Immature natural killer cell (primary cell): Measurements from ENCODE around the gene ERO1B. TPM values are rescaled to one million over a fixed set of nuclear protein-coding genes. Genes with fewer than 3 reads are reported as not detected.
A peak's percentile ranks its signal among the peaks of the same experiment; 100 is the strongest.
"Not testable (repeated sequence)": the region's sequence is repeated elsewhere in the genome, so short reads cannot be mapped to it uniquely, and the experiment has no call there.

Source experiments
- DNase-seq, 3 donors: peaks; one replicate each; pipeline ENCODE4 v3.0.0; 2022; ENCODE audit warnings: mixed read lengths in 1 of 3
- H3K27ac Mint-ChIP-seq, 6 donors: one replicate each; pipeline ENCODE4 v1.8.0; 2020; ENCODE audit warnings: mixed read lengths in 6 of 6, mild to moderate bottlenecking in 5 of 6, inconsistent platforms in 4 of 6, moderate library complexity in 3 of 6
- H3K27me3 Mint-ChIP-seq, 3 donors: one replicate each; pipeline ENCODE4 v1.8.0; 2020 to 2021; ENCODE audit warnings: low read depth in 3 of 3, mild to moderate bottlenecking in 3 of 3, mixed read lengths in 3 of 3, moderate library complexity in 3 of 3, inconsistent platforms in 1 of 3
- H3K36me3 Mint-ChIP-seq, 3 donors: one replicate each; pipeline ENCODE4 v1.8.0; 2020; ENCODE audit warnings: mixed read lengths in 3 of 3, inconsistent platforms in 2 of 3, mild to moderate bottlenecking in 2 of 3
- H3K4me1 Mint-ChIP-seq, 2 donors: one replicate each; pipeline ENCODE4 v1.8.0; 2020; ENCODE audit warnings: inconsistent platforms in 2 of 2, mild to moderate bottlenecking in 2 of 2, mixed read lengths in 2 of 2, moderate library complexity in 1 of 2
- H3K4me3 Mint-ChIP-seq, 5 donors: one replicate each; pipeline ENCODE4 v1.8.0; 2020; ENCODE audit warnings: mild to moderate bottlenecking in 5 of 5, mixed read lengths in 5 of 5, inconsistent platforms in 3 of 5, moderate library complexity in 3 of 5
- H3K9me3 Mint-ChIP-seq, 6 donors: one replicate each; pipeline ENCODE4 v1.8.0; 2020; ENCODE audit warnings: mild to moderate bottlenecking in 6 of 6, mixed read lengths in 6 of 6, inconsistent platforms in 4 of 6, moderate library complexity in 3 of 6
- polyA plus RNA-seq, 3 donors: library from polyadenylated mRNA; unstranded; fragments of 300-500 nt; fragmentation: Illumina TruSeq; gene quantifications; one replicate each; pipeline ENCODE4 v1.2.3, GENCODE V29; 2021

ERO1B gene, protein sequence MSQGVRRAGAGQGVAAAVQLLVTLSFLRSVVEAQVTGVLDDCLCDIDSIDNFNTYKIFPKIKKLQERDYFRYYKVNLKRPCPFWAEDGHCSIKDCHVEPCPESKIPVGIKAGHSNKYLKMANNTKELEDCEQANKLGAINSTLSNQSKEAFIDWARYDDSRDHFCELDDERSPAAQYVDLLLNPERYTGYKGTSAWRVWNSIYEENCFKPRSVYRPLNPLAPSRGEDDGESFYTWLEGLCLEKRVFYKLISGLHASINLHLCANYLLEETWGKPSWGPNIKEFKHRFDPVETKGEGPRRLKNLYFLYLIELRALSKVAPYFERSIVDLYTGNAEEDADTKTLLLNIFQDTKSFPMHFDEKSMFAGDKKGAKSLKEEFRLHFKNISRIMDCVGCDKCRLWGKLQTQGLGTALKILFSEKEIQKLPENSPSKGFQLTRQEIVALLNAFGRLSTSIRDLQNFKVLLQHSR
- polyA plus RNA-seq, result 1 to 10 TPM; 2.0 to 2.1 (median 2.0) TPM

DNA sequence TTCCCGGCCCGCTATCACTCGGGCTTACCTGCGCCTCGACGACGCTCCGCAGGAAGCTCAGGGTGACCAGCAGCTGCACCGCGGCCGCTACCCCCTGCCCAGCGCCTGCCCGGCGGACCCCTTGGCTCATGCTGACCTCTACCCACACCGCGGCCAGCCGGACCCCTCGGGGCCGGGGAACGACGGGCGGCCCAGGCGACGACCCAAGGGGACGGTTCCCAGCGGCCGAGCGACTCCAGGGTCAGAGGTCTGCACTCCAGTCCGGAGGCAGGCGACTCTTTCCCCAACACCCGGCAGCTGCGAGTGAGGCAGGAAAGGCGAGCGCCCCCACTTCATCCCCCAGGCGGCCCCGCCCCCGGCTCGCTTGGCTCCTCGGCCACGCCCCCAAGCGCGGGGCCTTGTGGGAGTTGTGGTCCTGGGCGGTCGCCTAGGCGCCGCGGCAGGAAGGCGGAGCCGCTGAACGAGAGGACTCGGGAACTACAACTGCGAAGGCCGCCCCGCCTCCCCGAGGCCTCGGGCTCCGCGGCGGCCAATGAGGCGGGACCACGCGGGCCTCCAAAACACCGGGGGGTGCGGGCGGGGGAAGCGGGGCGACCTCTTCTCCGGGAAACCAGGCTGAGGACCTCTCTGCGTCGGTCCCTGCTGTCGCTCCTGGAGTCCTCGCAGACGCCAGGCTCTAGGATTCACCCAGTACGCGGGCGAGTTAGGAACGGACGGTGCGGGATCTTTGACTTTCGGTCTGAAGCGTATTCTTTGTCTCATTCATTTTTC lies at the start of gene ERO1B:
ERO1B (minus strand) TSS at position 305 of the 771 bp plus-strand sequence; CDS start at position 130, 175 bp downstream.
- Mint-ChIP-seq H3K9me3 (no peaks in the 10 kb centered on the region), H3K36me3 (no peaks in the 10 kb centered on the region), H3K4me3 (peak within 1 kb of the TSS; percentile 82 to 98 (median 94)), H3K27ac (peak within 1 kb of the TSS; percentile 70 to 93 (median 85)), H3K27me3 (peaks cover 2 to 3% (median 3%) of the 10 kb centered on the region in 3 donors), H3K4me1 (peaks cover 21 to 27% of the 10 kb centered on the region in 2 donors)
- DNase-seq, result peak; percentile 97 to 98 (median 97)

DNA sequence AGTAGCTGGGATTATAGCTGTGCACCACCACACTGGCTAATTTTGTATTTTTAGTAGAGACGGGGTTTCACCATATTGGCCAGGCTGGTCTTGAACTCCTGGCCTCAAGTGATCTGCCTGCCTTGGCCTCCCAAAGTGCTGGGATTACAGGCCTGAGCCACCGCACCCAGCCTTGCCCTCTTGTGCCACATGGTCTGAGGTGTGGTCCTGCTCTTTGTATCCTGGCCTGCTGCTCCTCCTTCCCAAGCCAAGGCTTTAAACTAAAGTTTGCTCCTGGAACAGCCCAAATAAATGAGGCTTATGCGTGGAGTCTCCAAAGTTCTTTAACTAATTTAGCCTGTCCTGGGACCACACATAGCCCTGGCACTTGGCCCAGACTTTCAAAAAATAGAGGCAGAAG lies 49.7 kb upstream of the ERO1B start:
- H3K4me1 Mint-ChIP-seq, H3K27me3 Mint-ChIP-seq, H3K4me3 Mint-ChIP-seq, DNase-seq, H3K9me3 Mint-ChIP-seq, H3K36me3 Mint-ChIP-seq, H3K27ac Mint-ChIP-seq: not testable (repeated sequence)

DNA sequence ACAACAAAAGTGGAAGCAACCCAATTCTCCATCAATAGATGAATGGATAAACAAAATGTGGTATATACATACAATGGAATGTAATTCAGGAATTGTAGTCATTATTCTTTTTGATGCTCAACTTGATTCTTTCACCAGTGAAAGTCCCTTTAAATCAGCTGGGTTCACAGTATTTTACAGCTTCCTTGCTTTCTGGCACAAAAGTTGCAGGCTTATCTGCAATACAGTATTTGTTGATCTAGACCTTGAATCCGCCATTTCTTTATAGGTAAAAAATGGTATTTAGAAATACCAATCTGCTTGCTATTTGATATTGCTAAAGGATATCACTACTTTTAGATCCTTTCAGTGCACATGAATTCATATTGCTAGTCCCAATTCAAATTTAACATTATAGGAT lies 44.7 kb upstream of the ERO1B start:
- Mint-ChIP-seq H3K4me3 (no peak overlapping the region), H3K9me3 (peaks cover 15 to 26% (median 21%) of the 10 kb centered on the region in 6 donors), H3K36me3 (peaks cover 7 to 13% (median 10%) of the 10 kb centered on the region in 3 donors), H3K27me3 (peaks cover 0 to 12% (median 10%) of the 10 kb centered on the region in 3 donors), H3K4me1 (no peaks in the 10 kb centered on the region), H3K27ac (no peak overlapping the region)
- DNase-seq, result no peak

DNA sequence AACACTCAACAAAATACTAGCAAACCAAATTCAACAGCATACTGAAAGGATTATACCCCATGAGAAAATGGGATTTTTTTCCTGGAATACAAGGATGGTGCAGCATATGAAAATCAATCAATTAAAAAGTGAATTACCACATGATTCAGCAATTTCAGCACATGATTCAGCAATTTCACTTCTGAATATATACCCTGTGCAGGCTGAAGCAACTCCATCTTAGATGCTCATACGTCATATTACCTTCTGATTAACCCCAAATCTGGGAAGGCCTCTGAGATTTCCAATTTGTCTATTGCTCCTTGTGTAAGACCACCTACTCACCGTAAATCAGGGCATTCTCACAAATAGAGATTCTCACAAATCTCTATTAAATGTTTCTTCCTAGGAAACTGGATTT lies 43.8 kb upstream of the ERO1B start:
- peaks cover 7 to 13% (median 10%) of the 10 kb centered on the region in 3 donors for H3K36me3 Mint-ChIP-seq

DNA sequence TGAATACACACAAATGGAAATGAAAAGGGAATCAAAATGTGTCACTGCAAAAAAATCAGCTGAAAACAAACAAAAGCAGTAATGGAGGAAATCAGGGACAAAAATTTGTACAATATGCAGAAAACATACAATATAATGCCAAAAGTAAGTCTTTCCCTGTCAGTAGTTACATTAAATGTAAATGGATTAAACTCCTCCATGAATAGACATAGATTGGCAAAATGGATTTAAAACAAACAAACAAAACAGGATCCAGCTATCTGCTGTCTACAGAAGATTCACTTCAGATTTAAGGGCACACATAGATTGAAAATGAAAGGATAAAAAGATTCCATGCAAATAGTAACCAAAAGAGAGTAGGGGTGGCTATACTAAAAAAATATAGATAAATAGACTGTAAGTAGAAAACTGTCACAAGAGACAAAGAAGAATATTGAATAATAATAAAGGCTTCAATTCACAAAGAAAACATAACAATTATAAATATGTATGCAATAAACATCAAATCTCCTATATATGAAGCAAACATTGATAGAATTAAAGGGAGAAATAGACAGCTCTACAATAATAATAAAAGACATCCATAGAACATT lies 42.2 kb upstream of the ERO1B start:
- peaks cover 15 to 33% (median 22%) of the 10 kb centered on the region in 6 donors for H3K9me3 Mint-ChIP-seq
- no peaks in the 10 kb centered on the region for H3K4me1 Mint-ChIP-seq
- H3K27ac Mint-ChIP-seq, result no peak overlapping the region
- peaks cover 0 to 17% (median 9%) of the 10 kb centered on the region in 3 donors for H3K27me3 Mint-ChIP-seq
- DNase-seq, result no peak
- no peak overlapping the region for H3K4me3 Mint-ChIP-seq
- H3K36me3 Mint-ChIP-seq, result peaks cover 7 to 13% (median 10%) of the 10 kb centered on the region in 3 donors

More for the DNA sequence above, 43.8 kb upstream of the ERO1B start:
- H3K9me3 Mint-ChIP-seq, result peaks cover 15 to 33% (median 22%) of the 10 kb centered on the region in 6 donors
- peaks cover 0 to 17% (median 10%) of the 10 kb centered on the region in 3 donors for H3K27me3 Mint-ChIP-seq
- no peak for DNase-seq
- H3K4me3 Mint-ChIP-seq, result no peak overlapping the region
- no peaks in the 10 kb centered on the region for H3K4me1 Mint-ChIP-seq
- no peak overlapping the region for H3K27ac Mint-ChIP-seq

DNA sequence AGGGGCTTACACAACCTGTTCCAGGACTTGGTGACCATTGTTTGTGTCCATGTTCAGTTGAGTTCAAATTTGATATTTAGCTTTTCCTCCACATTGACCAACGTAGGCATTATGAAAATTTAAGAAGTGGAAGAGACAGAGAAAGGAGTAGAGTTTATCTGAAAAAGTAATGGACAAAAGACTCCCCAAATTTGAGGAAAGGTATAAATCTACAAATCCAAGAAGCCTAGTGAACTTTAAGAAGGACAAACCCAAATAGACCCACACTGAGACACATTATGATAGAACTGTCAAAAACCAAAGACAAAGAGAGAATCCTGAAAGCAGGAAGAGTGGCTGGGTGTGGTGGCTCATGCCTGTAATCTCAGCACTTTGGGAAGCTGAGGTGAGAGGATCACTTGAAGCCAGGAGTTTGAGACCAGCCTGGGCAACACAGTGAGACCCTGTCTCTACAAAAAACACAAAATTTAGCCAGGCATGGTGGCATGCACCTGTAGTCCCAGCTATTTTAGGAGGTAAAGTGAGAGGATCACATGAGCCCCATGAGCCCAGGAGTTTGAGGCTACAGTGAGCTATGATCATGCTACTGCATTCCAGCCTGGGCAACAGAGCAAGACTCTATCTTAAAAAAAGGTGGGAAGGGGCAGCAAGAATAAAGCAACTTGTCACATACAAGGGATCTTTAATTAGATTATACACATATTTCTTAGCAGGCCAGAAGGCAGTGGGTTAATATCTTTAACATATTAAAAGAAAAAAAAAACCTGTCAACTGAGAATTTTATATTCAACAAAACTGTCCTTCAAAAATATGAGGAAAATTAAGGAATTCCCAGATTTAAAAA lies 41.0 kb upstream of the ERO1B start:
- Mint-ChIP-seq H3K4me1 (no peaks in the 10 kb centered on the region), H3K27me3 (peaks cover 0 to 17% (median 9%) of the 10 kb centered on the region in 3 donors), H3K4me3 (no peak overlapping the region), H3K9me3 (peaks cover 15 to 33% (median 22%) of the 10 kb centered on the region in 6 donors), H3K27ac (no peak overlapping the region), H3K36me3 (peaks cover 7 to 13% (median 10%) of the 10 kb centered on the region in 3 donors)
- no peak for DNase-seq

DNA sequence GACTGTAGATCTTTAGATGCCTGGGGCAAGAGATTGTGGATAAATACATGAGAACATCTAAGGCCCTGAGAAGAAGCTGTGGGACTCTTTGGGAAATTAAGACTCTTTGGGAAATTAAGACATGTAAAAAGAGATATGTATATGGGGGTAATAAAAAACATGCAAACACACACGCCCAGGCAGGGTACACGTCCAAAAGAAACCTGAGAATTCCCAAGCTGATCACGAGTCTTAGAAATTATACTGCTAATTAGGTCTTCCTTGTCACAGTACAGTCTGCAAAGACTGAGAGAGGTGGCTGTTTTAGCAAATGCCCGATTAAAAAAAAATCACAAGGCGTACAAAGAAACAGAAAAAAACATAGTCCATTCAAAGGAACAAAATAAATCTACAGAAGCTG lies 39.3 kb upstream of the ERO1B start:
- Mint-ChIP-seq H3K4me3 (no peak overlapping the region), H3K9me3 (peaks cover 15 to 33% (median 22%) of the 10 kb centered on the region in 6 donors), H3K27me3 (peaks cover 1 to 17% (median 9%) of the 10 kb centered on the region in 3 donors), H3K4me1 (no peaks in the 10 kb centered on the region), H3K27ac (no peak overlapping the region), H3K36me3 (peaks cover 7 to 13% (median 10%) of the 10 kb centered on the region in 3 donors)
- DNase-seq, result no peak

DNA sequence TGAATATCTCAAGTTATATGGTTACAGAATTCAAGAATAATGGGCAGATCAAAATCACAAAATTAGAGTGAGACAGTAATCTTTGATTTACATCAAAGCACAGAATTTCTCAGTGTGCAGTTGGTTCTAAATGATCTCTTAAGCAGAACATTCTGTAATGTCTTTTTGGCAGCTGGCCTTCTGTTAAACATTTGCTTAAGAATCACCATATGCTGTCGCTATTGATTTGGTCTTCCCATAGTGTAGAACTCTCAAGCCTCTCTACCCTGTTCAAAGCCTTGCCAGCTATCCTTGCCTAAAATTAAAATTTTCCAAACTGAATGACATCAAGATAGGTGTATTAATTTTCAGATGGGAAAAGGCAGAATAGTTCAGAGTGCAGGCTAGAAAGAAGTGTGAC lies 38.9 kb upstream of the ERO1B start:
- Mint-ChIP-seq H3K9me3 (peaks cover 15 to 33% (median 21%) of the 10 kb centered on the region in 6 donors), H3K36me3 (peaks cover 7 to 13% (median 10%) of the 10 kb centered on the region in 3 donors), H3K4me1 (no peaks in the 10 kb centered on the region), H3K4me3 (no peak overlapping the region), H3K27me3 (peaks cover 2 to 17% (median 9%) of the 10 kb centered on the region in 3 donors), H3K27ac (no peak overlapping the region)
- no peak for DNase-seq

DNA sequence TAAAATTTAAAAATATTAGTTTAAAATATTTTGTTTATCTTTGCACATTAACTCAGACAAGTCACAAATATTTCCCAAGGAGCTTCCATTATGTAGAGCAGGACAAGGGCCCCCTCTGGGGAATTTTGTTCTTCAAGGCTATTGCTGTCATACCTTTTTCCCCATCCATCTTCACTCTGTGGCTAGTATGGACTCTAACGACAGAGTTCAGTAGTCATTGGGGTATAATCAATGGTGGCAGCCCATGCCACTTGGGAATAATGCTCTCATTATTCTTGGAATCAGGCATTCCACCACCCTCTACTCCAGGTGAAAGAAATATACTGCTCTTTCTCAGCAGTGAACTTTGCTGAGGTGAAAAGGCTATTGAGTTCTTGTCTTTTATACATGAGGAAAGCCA lies 38.5 kb upstream of the ERO1B start:
- DNase-seq, result no peak
- Mint-ChIP-seq H3K4me1 (no peaks in the 10 kb centered on the region), H3K27me3 (peaks cover 3 to 17% (median 8%) of the 10 kb centered on the region in 3 donors), H3K27ac (no peak overlapping the region), H3K9me3 (peaks cover 15 to 33% (median 21%) of the 10 kb centered on the region in 6 donors), H3K4me3 (no peak overlapping the region), H3K36me3 (peaks cover 7 to 13% (median 10%) of the 10 kb centered on the region in 3 donors)

DNA sequence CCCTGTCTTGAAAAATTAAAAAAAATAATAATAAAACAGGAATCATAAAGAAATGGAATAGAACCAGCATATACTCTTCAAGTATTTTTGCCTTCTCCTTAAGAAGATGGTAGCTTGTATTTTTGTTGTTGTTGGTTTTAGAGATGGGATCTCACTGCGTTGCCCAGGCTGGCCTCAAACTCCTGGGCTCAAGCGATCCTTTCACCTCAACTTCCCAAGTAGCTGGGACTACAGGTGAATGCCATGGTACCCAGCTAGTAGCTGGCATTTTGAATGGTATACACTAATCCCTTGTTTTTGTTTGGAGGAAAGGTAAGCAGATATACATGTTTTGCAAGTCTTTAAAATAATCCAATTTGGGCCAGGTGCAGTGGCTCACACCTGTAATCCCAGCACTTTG lies 34.7 kb upstream of the ERO1B start:
- DNase-seq, result no peak
- H3K4me1 Mint-ChIP-seq, result no peaks in the 10 kb centered on the region
- H3K36me3 Mint-ChIP-seq, result no peaks in the 10 kb centered on the region
- H3K9me3 Mint-ChIP-seq, result peaks cover 0 to 7% (median 1%) of the 10 kb centered on the region in 6 donors
- peaks cover 0 to 9% (median 3%) of the 10 kb centered on the region in 3 donors for H3K27me3 Mint-ChIP-seq
- no peak overlapping the region for H3K4me3 Mint-ChIP-seq
- no peak overlapping the region for H3K27ac Mint-ChIP-seq

DNA sequence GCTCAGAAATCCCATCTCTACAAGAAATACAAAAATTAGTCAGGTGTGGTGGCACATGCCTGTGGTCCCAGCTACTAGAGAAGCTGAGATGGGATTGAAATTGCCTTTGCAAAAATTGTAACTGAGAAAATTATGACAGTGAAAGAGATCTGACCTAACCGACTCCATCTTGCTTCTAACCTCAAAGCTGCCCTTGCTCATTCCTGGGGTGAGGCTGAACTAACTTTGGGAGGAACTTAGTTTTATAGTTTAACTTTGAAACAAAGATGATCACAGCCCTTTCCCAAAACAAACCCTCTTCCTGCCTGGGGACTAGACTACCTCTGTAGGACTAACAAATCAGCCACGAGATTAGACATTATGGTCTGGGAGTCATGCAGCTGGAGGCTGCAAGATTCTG lies 33.8 kb upstream of the ERO1B start:
- DNase-seq, result no peak
- H3K4me3 Mint-ChIP-seq, result no peak overlapping the region
- no peaks in the 10 kb centered on the region for H3K9me3 Mint-ChIP-seq
- H3K36me3 Mint-ChIP-seq, result no peaks in the 10 kb centered on the region
- H3K4me1 Mint-ChIP-seq, result no peaks in the 10 kb centered on the region
- no peak overlapping the region for H3K27ac Mint-ChIP-seq
- peaks cover 0 to 5% (median 3%) of the 10 kb centered on the region in 3 donors for H3K27me3 Mint-ChIP-seq

DNA sequence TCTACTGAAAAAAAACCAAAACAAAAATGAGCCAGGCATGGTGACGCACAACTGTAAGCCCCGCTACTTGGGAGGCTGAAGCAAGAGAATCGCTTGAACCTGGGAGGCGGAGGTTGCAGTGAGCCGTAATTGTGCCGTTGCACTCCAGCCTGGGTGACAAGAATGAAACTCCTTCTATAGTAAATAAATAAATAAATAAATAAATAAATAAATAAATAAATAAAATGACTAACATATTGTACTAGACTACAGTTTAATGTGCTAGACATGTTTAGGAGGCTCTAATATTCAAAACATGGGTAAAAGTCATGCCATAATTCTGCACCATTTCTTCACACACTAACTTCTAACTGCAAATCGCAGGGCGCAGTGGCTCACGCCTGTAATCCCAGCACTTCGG lies 33.3 kb upstream of the ERO1B start:
- no peaks in the 10 kb centered on the region for H3K36me3 Mint-ChIP-seq
- no peak overlapping the region for H3K4me3 Mint-ChIP-seq
- peaks cover 0 to 5% (median 3%) of the 10 kb centered on the region in 3 donors for H3K27me3 Mint-ChIP-seq
- no peaks in the 10 kb centered on the region for H3K4me1 Mint-ChIP-seq
- H3K9me3 Mint-ChIP-seq, result no peaks in the 10 kb centered on the region
- no peak overlapping the region for H3K27ac Mint-ChIP-seq
- no peak for DNase-seq

DNA sequence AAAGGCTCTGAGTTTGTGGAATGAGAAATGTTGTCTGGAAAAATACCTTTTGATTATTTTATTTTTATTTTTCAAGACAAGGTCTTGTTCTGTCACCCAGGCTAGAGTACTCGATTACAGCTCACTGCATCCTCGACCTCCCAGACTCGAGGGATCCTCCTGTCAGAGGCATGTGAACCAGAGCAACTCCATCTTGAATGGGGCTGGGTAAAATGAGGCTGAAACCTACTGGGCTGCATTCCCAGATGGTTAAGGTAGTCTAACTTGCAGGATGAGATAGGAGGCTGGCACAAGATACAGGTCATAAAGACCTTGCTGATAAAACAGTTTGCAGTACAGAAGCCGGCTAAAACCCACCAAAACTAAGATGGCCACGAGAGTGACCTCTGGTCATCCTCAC lies 32.3 kb upstream of the ERO1B start:
- H3K36me3 Mint-ChIP-seq, DNase-seq, H3K9me3 Mint-ChIP-seq, H3K4me3 Mint-ChIP-seq, H3K27me3 Mint-ChIP-seq, H3K4me1 Mint-ChIP-seq, H3K27ac Mint-ChIP-seq: not testable (repeated sequence)
